Aorta (tissue), 5 donors: ENCODE data around the gene NDUFS1. TPM values are rescaled to one million over a fixed set of nuclear protein-coding genes. Genes with fewer than 3 reads are reported as not detected.
"Not testable (repeated sequence)": the region's sequence is repeated elsewhere in the genome, so short reads cannot be mapped to it uniquely, and the experiment has no call there.

Source experiments
- ATAC-seq: fragments of 200-7000 bp; cut with Tn5 transposase; one replicate; pipeline ENCODE4 v1.9.1; 2022; ENCODE audit warnings: moderate library complexity; ENCODE audit not compliant: low FRiP score
- DNase-seq, 2 donors: peaks; one replicate each; pipeline ENCODE4 v3.0.0-alpha.2; 2020
- H3K27ac ChIP-seq, 2 donors: one replicate each; pipeline ENCODE4 v1.5.1; 2013; ENCODE audit warnings: low read length in 2 of 2, mild to moderate bottlenecking in 2 of 2, moderate library complexity in 2 of 2, control low read depth in 1 of 2, inconsistent platforms in 1 of 2, low read depth in 1 of 2
- H3K27me3 ChIP-seq, 2 donors: one replicate each; pipeline ENCODE4 v1.6.1; 2013; ENCODE audit warnings: control low read depth in 1 of 2, low read length in 1 of 2, mild to moderate bottlenecking in 1 of 2, moderate library complexity in 1 of 2; ENCODE audit not compliant: insufficient read depth in 2 of 2, control insufficient read depth in 1 of 2
- H3K36me3 ChIP-seq, 2 donors: one replicate each; pipeline ENCODE4 v1.6.1; 2013; ENCODE audit warnings: control low read depth in 1 of 2, low read length in 1 of 2, mild to moderate bottlenecking in 1 of 2; ENCODE audit not compliant: insufficient read depth in 2 of 2, control insufficient read depth in 1 of 2
- H3K4me1 ChIP-seq, 2 donors: one replicate each; pipeline ENCODE4 v1.6.1; 2013; ENCODE audit warnings: low read length in 2 of 2, control low read depth in 1 of 2, mild to moderate bottlenecking in 1 of 2, moderate library complexity in 1 of 2; ENCODE audit not compliant: insufficient read depth in 2 of 2, control insufficient read depth in 1 of 2
- H3K4me3 ChIP-seq, 2 donors: one replicate each; pipeline ENCODE4 v1.5.1; 2013; ENCODE audit warnings: low read length in 2 of 2, control low read depth in 1 of 2, mild to moderate bottlenecking in 1 of 2
- H3K9me3 ChIP-seq: one replicate; pipeline ENCODE4 v1.6.1; 2013; ENCODE audit warnings: mild to moderate bottlenecking, low read length; ENCODE audit not compliant: control insufficient read depth
- WGBS, 2 donors: extraction: QIAGEN DNeasy Blood & Tissue Kit; methylation state at CpG; one replicate each; pipeline ENCODE4 v1.1.7; 2013; 5-methylcytosine and 5-hydroxymethylcytosine counted together
- intact Hi-C, 2 donors: fragments of 100-400 bp; cut with DNase I; formaldehyde crosslinking; loops; one replicate each; pipeline versions ENCODE4 v1.14.2 to v1.15.0; 2022
- polyA plus RNA-seq, 2 donors: library from polyadenylated mRNA; stranded (reverse); fragments of 200-250 nt; gene quantifications; one replicate each; pipeline ENCODE4 v1.2.3, GENCODE V29; 2013
- total RNA-seq, 2 donors: library from RNA; stranded (reverse); fragmentation: NEBNext Ultra II Directional; extraction: Animal tissue kit (Norgen Biotek cat#: 25700); gene quantifications; one replicate each; pipeline ENCODE4 v1.2.1, GENCODE V29; 2021
- donor health status: healthy with polysubstance abuse.
- donor health status: Bipolar disorder and iron deficiency.
- donor health status: DM: no; HTN: no; CAD: no.
- donor health status: DM: no; HTN: no; CAD: no.
- donor health status: DM: yes; HTN: yes; CAD: no.

The NDUFS1 gene
- total and polyA plus RNA-seq, 4 donors, result 14.4 to 67.0 (median 42.7) TPM

DNA sequence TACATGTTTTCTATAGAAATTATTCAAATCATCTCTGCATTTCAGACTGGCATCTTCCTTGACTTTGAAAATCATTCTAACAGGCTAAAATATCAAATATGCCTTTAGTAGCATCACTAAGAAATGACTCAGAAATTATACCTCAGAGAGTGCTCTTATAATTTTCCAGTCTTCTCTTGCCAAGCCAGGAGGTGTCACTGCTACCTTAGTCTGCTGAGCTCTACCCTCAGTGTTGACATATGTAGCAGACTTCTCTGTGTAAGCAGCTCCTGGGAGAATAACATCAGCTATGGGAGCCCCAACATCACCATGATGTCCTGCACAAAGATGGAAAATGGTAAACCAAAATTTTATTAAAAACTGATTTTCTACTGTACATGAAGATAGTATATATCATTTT lies 31.6 kb downstream of the NDUFS1 start:
- H3K36me3 ChIP-seq, result peaks cover 0 to under 1% of the 10 kb centered on the region in 2 donors

GRCh38 chr2:206125901-206126300 lies 33.3 kb downstream of the NDUFS1 start:
- intact Hi-C loops, result no loop called here
- ATAC-seq, result no peak
- Histone ChIP-seq H3K27ac (no peak overlapping the region), H3K4me1 (no peaks in the 10 kb centered on the region), H3K9me3 (no peaks in the 10 kb centered on the region), H3K36me3 (peaks cover 0 to 2% of the 10 kb centered on the region in 2 donors), H3K27me3 (no peaks in the 10 kb centered on the region), H3K4me3 (no peak overlapping the region)
- no peak for DNase-seq

More for the DNA sequence above, 31.6 kb downstream of the NDUFS1 start:
- no peak overlapping the region for H3K4me3 ChIP-seq
- ATAC-seq, result no peak
- no peak overlapping the region for H3K27ac ChIP-seq
- no peaks in the 10 kb centered on the region for H3K27me3 ChIP-seq
- no peaks in the 10 kb centered on the region for H3K9me3 ChIP-seq
- H3K4me1 ChIP-seq, result no peaks in the 10 kb centered on the region
- DNase-seq, result no peak
- intact Hi-C loops, result no loop called here

GRCh38 chr2:206122569-206122968 lies 36.7 kb downstream of the NDUFS1 start:
- H3K27ac ChIP-seq, intact Hi-C loops, H3K4me3 ChIP-seq, ATAC-seq, H3K9me3 ChIP-seq, H3K27me3 ChIP-seq, DNase-seq, H3K4me1 ChIP-seq, H3K36me3 ChIP-seq: not testable (repeated sequence)
- WGBS, 2 donors, result 97 to 99% methylated on average over 3 of the region's 3 CpGs

- H3K36me3 ChIP-seq, result peaks cover 7 to 9% of the 10 kb centered on the region in 2 donors
- ATAC-seq, result no peak
- H3K27me3 ChIP-seq, result no peaks in the 10 kb centered on the region
- no peak overlapping the region for H3K27ac ChIP-seq
- WGBS, 2 donors, result 94 to 96% methylated on average over 21 of the region's 21 CpGs
- intact Hi-C loops, result no loop called here
- no peak overlapping the region for H3K4me3 ChIP-seq
- no peaks in the 10 kb centered on the region for H3K4me1 ChIP-seq
- H3K9me3 ChIP-seq, result peaks cover 4% of the 10 kb centered on the region
- no peak for DNase-seq
These were observed 43.0 kb downstream of the NDUFS1 start for GRCh38 chr2:206116278-206116677.

GRCh38 chr2:206115026-206115578 lies 44.1 kb downstream of the NDUFS1 start:
- 97% methylated on average over 3 of the region's 3 CpGs for WGBS, 2 donors
- Histone ChIP-seq H3K27ac (no peak overlapping the region), H3K4me3 (no peak overlapping the region), H3K36me3 (peaks cover 5 to 9% of the 10 kb centered on the region in 2 donors), H3K9me3 (peaks cover 2% of the 10 kb centered on the region), H3K27me3 (no peaks in the 10 kb centered on the region), H3K4me1 (no peaks in the 10 kb centered on the region)
- intact Hi-C loops, result no loop called here
- ATAC-seq, result no peak
- DNase-seq, result no peak

GRCh38 chr2:206112846-206113547 lies 46.2 kb downstream of the NDUFS1 start:
- ATAC-seq (no peak), DNase-seq (no peak)
- Histone ChIP-seq H3K9me3 (peaks cover 2% of the 10 kb centered on the region), H3K27me3 (no peaks in the 10 kb centered on the region), H3K27ac (no peak overlapping the region), H3K4me3 (no peak overlapping the region), H3K4me1 (no peaks in the 10 kb centered on the region), H3K36me3 (peaks cover 5 to 9% of the 10 kb centered on the region in 2 donors)
- WGBS, 2 donors, result 91% methylated on average over 7 of the region's 7 CpGs
- intact Hi-C loops, result no loop called here

DNA sequence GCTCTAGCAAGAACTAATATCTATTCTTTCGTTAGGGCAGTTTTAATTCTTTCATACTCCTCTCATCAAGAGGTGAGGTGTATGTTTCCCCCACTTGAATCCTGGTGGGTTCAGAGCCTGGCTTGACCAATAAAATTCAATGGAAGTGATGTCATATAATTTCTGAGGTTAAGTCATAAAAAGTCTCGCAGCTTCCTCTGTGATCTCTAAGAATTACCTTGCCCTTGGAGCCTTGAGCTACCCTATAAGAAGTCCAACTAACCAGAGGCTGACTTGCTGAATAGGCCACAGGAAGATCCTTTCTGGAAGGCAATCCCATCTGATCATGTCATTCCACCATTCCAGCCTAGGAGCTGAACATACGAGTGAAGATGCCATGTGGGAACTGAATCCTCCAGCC lies 47.1 kb downstream of the NDUFS1 start:
- Histone ChIP-seq H3K9me3 (peaks cover 2% of the 10 kb centered on the region), H3K27me3 (no peaks in the 10 kb centered on the region), H3K4me3 (no peak overlapping the region), H3K27ac (no peak overlapping the region), H3K4me1 (no peaks in the 10 kb centered on the region), H3K36me3 (peaks cover 5 to 9% of the 10 kb centered on the region in 2 donors)
- intact Hi-C loops, result no loop called here
- DNase-seq, result no peak
- 94 to 96% methylated on average over 3 of the region's 3 CpGs for WGBS, 2 donors
- no peak for ATAC-seq

- no peaks in the 10 kb centered on the region for H3K4me1 ChIP-seq
- H3K4me3 ChIP-seq, result no peak overlapping the region
- no peak for DNase-seq
- no peak overlapping the region for H3K27ac ChIP-seq
- H3K9me3 ChIP-seq, result peaks cover 2% of the 10 kb centered on the region
- no peaks in the 10 kb centered on the region for H3K27me3 ChIP-seq
- ATAC-seq, result no peak
- H3K36me3 ChIP-seq, result peaks cover 5 to 9% of the 10 kb centered on the region in 2 donors
- 75 to 83% methylated on average over 7 of the region's 7 CpGs for WGBS, 2 donors
- intact Hi-C loops, result no loop called here
These were observed 50.5 kb downstream of the NDUFS1 start for GRCh38 chr2:206108713-206109112.

GRCh38 chr2:206105541-206105940 lies 53.7 kb downstream of the NDUFS1 start:
- WGBS, 2 donors, result 96% methylated on average over 5 of the region's 5 CpGs
- Histone ChIP-seq H3K9me3 (no peaks in the 10 kb centered on the region), H3K36me3 (no peaks in the 10 kb centered on the region), H3K27ac (no peak overlapping the region), H3K4me3 (no peak overlapping the region), H3K4me1 (no peaks in the 10 kb centered on the region), H3K27me3 (no peaks in the 10 kb centered on the region)
- intact Hi-C loops, result no loop called here
- no peak for DNase-seq
- no peak for ATAC-seq
